RWPE2 (cell line): Measurements from ENCODE around the gene SHE.

ENCODE experiments used
- ATAC-seq: fragments of 200-7000 bp; cut with Tn5 transposase; 3 replicates; pipeline ENCODE4 v1.9.1; 2021; ENCODE audit warnings: low read depth
- DNase-seq: peaks from one replicate; pipeline ENCODE4 v3.0.0-alpha.2; 2020; ENCODE audit warnings: low spot score
- H3K27ac ChIP-seq: fragments of 450-650 bp; 2 replicates; pipeline ENCODE4 v1.5.1; 2017; ENCODE audit warnings: mild to moderate bottlenecking; ENCODE audit not compliant: poor library complexity, severe bottlenecking
- H3K27me3 ChIP-seq: fragments of 250-450 bp; sonication (Bioruptor Pico); 2 replicates; pipeline ENCODE4 v1.5.1; 2021; ENCODE audit warnings: mild to moderate bottlenecking, moderate library complexity; ENCODE audit not compliant: insufficient read depth, poor library complexity, severe bottlenecking
- H3K36me3 ChIP-seq: fragments of 250-450 bp; sonication (Bioruptor Pico); 2 replicates; pipeline ENCODE4 v1.5.1; 2020; ENCODE audit warnings: low read depth, mild to moderate bottlenecking, moderate library complexity
- H3K4me1 ChIP-seq: fragments of 250-450 bp; sonication (Bioruptor Pico); 2 replicates; pipeline ENCODE4 v1.5.1; 2021; ENCODE audit warnings: mild to moderate bottlenecking, moderate library complexity; ENCODE audit not compliant: insufficient read depth, poor library complexity, severe bottlenecking
- H3K4me3 ChIP-seq: fragments of 250-450 bp; sonication (Bioruptor Pico); 2 replicates; pipeline ENCODE4 v1.5.1; 2021; ENCODE audit warnings: mild to moderate bottlenecking, moderate library complexity; ENCODE audit not compliant: severe bottlenecking
- H3K9me3 ChIP-seq: fragments of 250-450 bp; sonication (Bioruptor Pico); 2 replicates; pipeline ENCODE4 v1.5.1; 2021; ENCODE audit warnings: mild to moderate bottlenecking, moderate library complexity; ENCODE audit not compliant: severe bottlenecking
- CTCF ChIP-seq: fragments of 450-650 bp; IDR thresholded peaks from one replicate; pipeline ENCODE4 v1.5.1; 2017; ENCODE audit warnings: mild to moderate bottlenecking, moderate library complexity; ENCODE audit not compliant: poor library complexity, severe bottlenecking

Gene SHE

DNA sequence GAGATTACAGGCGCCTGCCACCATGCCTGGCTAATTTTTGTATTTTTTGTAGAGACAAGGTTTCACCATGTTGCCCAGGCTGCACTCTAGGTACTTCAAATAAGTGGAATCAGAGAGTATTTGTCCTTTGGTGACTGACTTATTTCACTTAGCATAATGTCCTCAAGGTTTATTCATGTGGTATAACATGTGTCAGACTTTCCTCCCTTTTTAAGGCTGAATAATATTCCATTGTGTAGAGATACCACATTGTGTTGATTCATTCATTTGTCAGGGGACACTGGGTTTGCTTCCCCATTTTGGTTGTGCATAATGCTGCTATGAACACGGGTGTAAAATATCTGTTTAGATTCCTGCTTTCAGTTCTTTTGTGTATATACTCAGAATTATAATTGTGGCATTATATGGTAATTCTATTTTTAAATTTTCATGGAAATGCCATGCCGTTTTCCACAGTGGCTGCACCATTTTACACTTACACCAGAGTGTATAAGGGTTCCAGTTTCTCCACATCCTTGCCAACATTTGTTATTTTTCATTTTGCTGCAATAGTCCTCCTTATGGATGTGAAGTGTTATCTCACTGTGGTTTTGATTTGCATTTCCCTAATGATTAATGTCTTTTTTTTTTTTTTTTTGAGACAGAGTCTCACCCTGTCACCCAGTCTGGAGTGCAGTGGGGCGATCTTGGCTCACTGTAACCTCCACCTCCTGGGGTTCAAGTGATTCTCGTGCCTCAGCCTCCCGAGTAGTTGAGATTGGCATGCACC, 62.0 kb downstream of the SHE start:
- DNase-seq (no peak), ATAC-seq (no peak)
- no peak for TF ChIP-seq CTCF
- no peak overlapping the region for H3K27ac ChIP-seq
- H3K4me3 ChIP-seq, result no peak overlapping the region
- no peaks in the 10 kb centered on the region for H3K27me3 ChIP-seq
- H3K4me1 ChIP-seq, result peaks cover 8% of the 10 kb centered on the region
- peaks cover 33% of the 10 kb centered on the region for H3K36me3 ChIP-seq
- H3K9me3 ChIP-seq, result no peaks in the 10 kb centered on the region

- no peak for ATAC-seq
- H3K36me3 ChIP-seq, result peaks cover 39% of the 10 kb centered on the region
- no peak for TF ChIP-seq CTCF
Observed at GRCh38 chr1:154436433-154436832, 65.8 kb downstream of the SHE start.

DNA sequence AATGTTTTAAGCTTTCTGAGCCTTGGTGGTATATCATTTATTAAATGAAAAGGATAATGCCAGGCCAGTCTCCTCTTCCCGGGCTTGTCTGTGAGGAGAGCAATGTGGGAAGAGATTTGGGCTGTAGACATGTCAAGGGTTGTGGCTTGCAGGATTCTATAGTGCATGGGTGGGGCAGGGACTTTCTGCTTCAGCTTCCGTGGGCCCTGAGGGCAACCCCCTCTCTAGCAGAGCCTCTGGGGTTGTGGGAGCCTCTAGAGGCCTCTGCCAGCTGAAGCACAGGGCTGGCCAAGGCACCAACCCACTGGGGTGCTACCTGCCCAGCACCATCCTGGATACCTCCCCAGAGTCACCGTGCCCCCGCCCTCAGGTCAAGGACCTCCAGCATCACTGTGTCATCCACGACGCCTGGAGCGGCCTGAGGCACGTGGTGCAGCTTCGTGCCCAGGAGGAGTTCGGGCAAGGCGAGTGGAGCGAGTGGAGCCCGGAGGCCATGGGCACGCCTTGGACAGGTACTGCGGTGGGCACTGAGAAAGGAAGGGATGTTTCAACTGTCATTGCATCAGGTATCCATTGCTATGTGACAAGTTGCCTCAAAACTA, 66.5 kb downstream of the SHE start:
- Histone ChIP-seq H3K4me3 (no peak overlapping the region), H3K36me3 (peaks cover 34% of the 10 kb centered on the region), H3K27ac (no peak overlapping the region), H3K9me3 (no peaks in the 10 kb centered on the region), H3K27me3 (no peaks in the 10 kb centered on the region), H3K4me1 (peaks cover 32% of the 10 kb centered on the region)
- ATAC-seq (no peak), DNase-seq (no peak)
- no peak for TF ChIP-seq CTCF

More at GRCh38 chr1:154436433-154436832, 65.8 kb downstream of the SHE start:
- no peak overlapping the region for H3K4me3 ChIP-seq
- no peaks in the 10 kb centered on the region for H3K27me3 ChIP-seq
- H3K4me1 ChIP-seq, result peaks cover 24% of the 10 kb centered on the region
- H3K9me3 ChIP-seq, result no peaks in the 10 kb centered on the region
- no peak for DNase-seq
- no peak overlapping the region for H3K27ac ChIP-seq

DNA sequence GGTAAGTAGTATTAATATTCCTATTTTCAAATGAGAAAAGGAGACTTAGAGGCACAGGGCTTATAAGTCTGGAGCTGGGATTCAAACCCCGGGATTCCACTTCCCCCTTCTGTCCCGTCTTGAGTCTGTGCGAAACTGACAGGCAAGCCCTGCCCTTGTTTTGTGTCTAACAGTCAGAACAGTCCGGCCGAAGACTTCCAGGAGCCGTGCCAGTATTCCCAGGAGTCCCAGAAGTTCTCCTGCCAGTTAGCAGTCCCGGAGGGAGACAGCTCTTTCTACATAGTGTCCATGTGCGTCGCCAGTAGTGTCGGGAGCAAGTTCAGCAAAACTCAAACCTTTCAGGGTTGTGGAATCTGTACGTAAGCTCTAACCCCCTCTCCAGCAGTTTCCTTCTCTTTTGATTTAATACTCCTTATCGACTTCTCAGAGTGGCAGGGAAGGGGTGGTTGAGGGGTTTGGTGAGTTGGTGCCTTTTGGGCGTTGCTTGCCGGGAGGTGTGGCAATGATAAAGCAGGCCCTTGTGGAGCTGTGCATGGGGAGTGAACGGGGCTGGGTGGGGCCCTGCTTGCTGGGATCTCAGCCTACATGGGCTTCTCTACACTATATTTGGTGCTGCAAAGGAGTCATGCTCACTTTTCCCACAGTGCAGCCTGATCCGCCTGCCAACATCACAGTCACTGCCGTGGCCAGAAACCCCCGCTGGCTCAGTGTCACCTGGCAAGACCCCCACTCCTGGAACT, 67.7 kb downstream of the SHE start:
- H3K9me3 ChIP-seq, result no peaks in the 10 kb centered on the region
- peaks cover 42% of the 10 kb centered on the region for H3K36me3 ChIP-seq
- no peak for TF ChIP-seq CTCF
- H3K4me3 ChIP-seq, result no peak overlapping the region
- H3K4me1 ChIP-seq, result peaks cover 35% of the 10 kb centered on the region
- no peak for ATAC-seq
- no peak for DNase-seq
- peak overlapping the region; percentile 91 for H3K27ac ChIP-seq
- no peaks in the 10 kb centered on the region for H3K27me3 ChIP-seq
